NOMO-1 (cell line): ENCODE data around the gene PTP4A2.
"Not testable (repeated sequence)": the region's sequence is repeated elsewhere in the genome, so short reads cannot be mapped to it uniquely, and the experiment has no call there.

Source experiments
- DNase-seq, 2 experiments: peaks; one replicate each; lab custom pipeline; 2025; ENCODE audit not compliant: unreplicated experiment in 2 of 2; lab: John Stamatoyannopoulos, UW

Gene PTP4A2

DNA sequence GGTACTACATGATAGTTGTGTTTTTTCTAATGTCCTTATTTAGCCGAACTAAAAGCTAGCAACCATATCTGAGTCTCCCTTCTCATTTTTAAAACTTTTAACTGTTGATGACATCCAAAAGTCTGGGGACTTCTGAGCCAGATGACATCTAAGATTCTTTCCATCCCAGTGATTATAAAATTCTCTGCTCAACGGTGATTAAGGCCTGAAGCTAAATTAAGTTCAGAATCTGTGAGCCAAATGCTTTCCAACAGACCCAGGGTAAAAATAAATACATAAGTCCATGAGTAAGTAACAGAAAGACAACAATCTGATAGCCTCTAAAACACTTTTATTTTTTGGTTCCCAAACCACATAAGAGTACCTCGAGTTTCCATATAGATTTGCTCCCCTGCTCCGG, 13.1 kb upstream of the PTP4A2 start:
- no peak for DNase-seq

DNA sequence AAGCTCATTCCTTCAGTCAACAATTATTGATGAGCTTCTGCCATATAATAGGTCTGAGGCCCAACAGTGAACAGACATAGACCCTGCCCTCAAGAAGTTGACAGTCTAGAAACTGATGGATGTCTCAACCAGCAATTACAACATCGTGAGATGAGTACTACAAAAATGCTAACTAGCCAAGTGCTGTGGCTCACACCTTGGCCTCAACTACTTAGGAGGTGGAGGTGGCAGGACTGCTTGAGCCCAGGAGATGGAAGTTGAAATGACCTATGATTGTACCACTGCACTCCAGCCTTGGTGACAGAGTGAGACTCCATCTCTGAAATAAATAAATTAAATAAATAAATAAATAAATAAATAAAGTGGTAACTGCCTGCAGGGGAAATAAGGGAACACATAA, 11.7 kb upstream of the PTP4A2 start:
- no peak for DNase-seq

DNA sequence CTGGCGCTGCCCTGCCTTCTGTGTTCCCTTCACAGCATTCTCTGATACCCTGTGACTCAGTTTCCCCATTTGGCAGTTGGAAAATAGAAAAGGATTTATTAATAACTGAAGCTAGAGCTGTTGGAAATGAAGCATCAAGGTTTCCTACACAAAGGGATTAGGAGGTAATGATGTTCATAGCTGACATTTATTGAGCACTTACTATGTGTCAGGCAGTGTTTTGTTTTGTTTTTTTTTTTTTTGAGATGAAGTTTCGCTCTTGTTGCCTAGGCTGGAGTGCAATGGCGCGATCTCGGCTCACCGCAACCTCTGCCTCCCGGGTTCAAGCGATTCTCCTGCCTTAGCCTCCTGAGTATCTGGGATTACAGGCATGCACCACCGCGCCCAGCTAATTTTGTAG, 7.5 kb upstream of the PTP4A2 start:
- DNase-seq, result not testable (repeated sequence)

DNA sequence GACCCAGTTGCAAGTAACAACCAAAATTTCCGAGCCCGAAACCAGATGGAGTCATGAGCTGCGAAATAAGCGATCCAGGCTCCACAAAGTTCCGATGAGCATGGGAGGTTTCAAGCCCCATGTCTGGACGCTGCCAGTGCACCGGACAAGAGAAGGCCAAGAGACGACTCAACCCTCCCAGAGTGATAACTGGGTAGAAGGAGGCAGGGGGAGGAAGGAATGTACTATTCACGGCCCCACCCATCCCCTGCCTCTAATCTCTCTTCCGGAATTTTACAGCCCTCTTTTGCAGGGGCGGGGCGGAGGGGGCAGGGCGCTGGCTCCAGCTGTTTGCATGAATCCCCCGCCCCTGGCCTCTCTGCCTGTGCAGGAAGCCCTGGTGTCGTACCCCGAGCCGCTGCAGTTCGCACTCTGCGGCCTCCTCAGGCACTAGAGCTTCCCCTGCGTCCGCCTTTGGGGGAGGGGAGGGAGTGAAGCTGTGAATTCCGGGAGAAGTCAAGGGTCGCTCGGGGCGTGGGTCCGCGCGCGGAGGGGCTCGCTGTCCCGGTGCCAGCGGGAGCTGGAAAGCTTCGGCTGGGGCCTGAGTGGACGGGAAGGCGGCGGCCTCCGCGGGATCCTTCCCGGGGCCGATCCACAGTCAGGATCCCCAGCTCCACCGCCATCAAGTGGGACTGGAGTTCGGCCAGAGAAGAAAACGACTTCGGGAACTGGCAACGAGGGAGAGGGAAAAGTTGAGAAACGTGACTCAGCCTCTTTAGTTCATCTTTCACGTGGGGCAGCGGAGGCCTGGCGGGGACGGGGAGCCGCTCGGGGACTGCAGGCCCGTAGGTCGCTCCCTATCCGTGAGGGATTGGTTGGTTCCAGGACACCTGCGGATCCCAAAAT, 6.3 kb upstream of the PTP4A2 start:
- DNase-seq, result peak; percentile 96 to 97

DNA sequence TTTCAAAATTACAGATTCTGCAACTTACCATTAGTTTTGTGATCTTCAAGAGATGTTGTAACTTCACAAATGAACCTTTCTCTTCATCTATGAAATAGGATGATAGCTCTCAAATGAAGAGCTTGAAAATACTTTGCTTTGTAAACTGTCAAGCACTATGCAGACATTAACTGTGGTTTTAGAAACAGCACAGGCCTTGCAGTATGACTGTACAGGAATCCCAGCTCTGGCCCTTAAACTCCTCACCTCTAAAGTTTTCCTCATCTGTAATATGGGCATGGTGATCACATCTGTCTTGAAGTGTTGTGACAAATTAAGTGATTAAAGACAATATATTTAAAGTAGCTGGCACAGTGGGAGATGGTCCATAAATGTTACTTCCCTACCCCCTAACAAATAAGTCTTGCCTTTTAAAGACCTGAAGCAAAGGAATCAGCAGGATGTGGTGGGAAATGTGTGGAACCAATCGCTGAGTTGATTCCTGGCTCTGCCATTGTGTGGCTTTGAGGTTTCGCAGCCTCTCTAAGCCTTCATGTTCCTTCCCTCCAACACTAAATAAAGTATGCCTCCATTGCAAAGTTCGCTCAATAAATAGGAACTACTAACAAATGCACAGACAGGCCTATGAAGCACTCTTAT, 5.5 kb upstream of the PTP4A2 start:
- DNase-seq, result no peak

DNA sequence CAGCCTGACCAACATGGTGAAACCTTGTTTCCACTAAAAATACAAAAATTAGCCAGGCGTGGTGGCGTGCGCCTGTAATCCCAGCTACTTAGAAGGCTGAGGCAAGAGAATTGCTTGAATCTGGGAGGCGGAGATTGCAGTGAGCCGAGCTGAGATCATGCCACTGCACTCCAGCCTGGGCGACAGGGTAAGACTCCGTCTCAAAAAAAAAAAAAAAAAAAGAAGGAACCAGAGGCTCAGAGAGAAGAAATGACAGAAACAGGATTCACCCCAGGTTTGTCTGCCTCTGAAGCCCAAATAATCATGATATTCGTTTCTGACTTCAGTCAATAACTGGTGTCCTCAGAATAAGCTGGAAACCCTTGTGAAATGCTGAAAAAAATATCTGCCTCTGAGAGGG, 3.9 kb upstream of the PTP4A2 start:
- not testable (repeated sequence) for DNase-seq

DNA sequence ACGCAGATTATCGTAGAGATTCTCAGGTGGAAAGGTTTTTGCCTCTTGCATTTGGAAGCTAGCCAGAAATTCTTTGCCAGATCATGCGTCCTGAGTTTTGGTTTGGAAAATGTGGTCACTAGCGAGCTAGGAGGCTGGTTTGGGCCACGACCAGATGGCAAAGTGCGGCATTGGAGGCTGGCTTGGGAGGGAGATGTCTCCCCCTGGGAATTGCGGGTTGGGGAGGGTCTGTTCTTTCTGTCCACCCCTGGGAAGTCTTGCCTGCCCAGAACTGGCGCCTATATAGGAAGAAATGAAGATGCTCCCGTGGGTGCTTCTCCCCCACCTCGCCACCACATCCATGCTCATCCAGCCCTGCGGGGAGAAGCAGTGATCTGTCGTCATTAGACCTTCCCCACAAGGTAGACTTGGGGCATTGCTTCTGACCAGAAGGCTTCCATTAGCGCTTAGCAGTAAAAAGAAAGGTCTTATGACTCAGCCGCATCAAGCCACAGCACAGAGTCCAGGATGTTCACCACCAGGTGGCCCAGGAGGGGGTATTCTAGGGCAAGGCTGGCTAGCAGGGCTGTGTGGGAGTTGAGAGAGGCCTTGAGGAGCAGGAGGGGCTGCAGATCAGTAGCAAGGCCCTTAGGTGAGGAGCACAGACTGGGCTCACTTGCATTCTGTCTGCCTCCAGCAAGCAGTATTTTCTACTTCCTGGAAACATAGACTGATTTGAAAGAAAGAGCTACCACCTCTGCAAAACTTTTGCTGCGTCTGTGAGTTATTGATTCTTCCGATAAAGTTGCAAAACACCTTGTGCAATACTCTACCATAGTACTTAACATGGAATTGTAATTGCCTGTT, 1.5 kb upstream of the PTP4A2 start:
- peak; percentile 89 to 98 for DNase-seq

DNA sequence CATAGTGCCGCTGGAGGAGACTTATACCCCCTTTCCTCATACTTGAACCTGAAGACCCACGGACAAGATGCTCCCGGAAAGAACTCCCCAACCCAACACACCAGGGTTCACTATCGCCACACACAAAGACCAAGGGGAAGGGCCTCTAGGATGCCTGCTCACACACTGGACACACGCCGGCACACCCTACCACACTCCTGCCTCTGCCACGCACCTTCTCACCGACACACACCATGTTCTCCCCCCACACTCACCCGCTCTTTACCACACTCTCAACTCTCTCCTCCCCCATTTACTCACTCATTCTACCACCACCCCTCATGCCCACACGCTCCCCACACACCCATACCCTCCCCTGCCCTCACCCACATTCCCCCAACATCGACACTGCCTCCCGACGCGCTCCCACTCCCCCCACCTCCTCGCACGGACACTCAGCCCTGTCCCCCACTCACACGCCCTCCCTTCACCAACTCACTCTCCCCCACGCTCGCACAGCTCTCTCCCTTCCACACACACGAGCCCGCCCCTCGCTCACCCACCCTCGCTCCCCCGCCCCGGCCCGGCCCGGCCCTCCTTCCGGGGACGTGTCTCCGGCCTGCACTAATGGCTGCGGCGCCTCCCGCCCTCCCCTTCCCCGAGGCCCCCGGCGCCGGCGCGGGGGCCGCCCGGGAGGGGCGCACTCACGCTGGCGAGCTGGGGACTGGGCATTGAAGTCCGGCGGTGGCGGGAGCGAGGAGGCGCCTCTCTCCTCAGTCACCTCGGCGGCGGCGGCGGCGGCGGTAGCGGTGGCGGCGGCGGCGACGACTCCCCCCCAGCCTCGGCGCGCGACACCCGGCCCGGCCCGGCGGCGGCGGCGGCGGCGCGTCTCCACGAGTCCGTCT, 626 bp downstream of the PTP4A2 start:
- DNase-seq, result no peak

DNA sequence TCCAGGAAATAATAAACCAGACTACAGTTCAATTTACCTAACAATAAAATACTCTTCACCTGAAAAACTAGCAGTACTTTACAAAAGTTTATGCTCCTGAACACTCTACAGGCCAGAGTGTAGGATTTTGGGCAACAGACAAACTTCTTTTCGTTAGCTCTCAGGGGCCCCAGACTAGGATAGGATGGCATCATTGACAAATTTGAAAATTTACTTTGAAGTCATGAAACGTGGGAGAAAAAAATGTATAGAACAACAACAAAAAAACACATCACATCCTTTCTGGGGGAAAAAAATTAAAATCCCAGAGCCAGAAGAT, 1.2 kb downstream of the PTP4A2 start:
- DNase-seq, result no peak

DNA sequence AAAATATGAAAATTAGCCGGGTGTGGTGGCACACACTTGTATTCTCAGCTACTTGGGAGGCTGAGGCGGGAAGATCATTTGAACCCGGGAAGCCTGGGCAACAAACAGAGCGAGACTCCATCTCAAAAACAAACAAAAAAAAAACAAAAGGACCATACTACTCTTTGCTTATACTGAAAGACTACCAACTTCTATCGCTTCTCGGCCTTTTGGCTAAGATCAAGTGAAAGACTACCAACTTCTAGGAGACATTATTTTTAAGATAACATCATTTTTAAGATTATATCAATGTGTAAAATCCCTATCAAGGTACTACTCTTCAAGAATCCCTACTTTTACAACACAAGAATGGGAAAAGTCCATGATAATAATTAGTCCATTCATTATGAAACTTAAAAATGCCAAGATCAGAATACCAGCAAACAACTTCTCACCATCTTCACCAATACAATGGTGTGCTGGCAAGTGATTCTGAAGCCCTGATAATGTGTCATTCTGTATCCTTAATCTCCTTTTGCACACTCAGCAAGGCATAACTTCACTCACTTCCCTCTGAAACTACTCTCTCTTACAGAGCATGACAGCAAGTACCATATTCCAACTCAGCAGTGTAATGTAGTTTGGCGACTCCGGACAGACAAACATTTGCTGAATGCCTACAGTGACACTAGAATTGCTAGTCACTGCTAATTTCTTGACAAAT, 1.7 kb downstream of the PTP4A2 start:
- peak in 1 of 2 experiments; percentile 71 for DNase-seq

DNA sequence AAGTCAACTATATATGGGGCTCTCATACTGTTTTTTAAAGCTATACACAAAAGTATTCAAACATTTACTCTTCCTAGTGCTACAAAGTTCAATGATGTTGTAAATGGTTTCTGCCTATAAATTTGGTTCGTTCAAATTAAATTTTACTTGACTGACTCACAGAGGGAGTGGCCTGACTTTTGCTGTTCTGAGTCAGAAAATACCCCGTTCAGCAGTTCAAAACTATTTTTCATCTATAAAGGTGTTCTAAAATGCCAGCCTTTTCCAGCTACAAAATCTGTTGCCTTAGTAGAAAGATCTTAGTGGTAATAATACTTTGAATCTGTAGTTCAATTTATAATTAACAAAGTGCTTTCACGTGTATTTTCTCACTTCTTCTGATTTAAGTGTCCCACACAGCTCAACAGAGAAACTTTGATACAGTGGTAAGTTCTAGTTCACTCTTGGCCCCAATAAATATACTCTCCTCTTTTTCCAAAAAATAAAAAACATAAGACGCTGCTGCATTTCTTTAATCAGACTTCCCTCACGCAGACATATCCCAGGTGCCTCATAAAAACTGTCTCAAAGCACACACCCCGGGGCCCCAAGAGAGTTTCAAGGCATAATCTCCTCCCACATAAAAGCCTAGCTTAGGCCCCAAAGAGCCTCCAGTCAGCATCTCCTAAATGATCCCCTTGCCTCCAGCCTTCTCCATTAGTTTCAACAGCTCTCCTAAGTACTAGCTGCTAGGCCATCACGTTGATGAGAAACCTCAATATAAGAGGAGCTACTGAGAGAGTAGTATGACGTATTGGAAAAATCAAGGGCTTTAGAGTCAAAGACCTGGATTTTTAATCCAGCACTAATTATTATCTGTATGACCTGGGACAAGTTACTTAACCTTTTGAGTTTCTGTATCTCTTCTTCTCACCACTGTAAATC, 3.2 kb downstream of the PTP4A2 start:
- DNase-seq, result no peak

DNA sequence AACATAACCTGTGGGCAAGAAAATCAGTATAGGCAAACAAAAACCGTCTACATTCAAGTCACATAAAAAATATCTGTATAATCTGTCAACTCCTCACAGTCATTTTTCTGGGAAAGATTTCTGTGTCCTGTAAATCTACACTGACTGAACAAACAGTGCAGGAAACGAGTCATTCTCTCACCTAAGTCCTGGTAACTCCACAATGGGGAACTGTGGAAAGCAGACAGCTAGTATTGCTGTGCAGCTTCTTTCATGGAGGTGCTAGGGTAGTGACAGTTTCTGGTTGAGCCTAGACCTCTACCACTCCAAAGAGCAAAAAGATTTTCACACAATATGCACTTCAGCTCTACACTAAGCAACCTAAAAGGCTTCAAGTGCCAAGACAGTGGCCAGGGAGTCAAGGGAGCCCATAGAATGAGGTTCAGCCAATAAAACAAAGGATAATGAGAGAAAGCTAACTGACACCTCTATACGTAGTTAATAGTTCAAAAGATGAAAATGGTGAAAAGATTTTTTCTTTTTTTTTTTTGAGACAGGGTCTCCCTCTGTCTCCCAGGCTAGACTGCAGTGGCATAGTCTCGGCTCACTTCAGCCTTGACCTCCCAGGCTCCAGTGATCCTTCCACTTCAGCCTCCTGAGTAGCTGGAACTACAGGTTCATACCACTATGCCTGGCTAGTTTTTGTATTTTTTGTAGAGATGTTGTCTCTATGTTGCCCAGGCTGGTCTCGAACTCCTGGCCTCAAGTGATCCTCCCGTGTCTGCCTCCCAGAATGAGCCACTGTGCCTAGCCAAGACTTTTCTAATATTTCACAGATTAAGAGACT, 5.5 kb downstream of the PTP4A2 start:
- peak in 1 of 2 experiments; percentile 25 for DNase-seq

DNA sequence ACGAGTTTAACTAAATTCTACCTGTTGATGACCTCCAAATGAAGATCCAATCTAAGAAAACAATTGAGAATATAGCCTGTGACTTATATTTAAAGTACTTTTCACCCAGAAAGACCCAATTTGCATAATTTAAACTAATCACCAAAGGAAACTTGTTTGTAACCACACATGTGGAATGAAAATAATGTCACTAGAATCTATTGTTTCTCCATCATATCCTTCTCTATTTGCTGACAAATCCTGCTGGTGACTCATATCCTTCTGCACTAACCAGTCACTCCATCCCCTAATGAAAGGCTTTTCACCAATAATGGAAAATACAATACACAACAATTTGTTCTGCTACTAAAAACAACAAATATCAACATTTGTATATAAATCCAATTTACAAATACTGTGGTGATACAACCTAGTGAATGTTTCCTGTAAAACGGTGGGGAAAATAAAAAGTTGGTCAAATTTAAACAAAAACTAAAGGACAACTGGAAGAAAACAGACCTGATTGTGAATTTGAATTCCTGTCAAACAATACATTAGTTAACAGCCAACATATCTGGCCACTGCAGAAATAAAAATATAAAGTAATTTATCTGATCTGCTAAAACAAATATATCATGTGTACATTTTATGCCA, 6.5 kb downstream of the PTP4A2 start:
- DNase-seq, result peak in 1 of 2 experiments; percentile 55

DNA sequence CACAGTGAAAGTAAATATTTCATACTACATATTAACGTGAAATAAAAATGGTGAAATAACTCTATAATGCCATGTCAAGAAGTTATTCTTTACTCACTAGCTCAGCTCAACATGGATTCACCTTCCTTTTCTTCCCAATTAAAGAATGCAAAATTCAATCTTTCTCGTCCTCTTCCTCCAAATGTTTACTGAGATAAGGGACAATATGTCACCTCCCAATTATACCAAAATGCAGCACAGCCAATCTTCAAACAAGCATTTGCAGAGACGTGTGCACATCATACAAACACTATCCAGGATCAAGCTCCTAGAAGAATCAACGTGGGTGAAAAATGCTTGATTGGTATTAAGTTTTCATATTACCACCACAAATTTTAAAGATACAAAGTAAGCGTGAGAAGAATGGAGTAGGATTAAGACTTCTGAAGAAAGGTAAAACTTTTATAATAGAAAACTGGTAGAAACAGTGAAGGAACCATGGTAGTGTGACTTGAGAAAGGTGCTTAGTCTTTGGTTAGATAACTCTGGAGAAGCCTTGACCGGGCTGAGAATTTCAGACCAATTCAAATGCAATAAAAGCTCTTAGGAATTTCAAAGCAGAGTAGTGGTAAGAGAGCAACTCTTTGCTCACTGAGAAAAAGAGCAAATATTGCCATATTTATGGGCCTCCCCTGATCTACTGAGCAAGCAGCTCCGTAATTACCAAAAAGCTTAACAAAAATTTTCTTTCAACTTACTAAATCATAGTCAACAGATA, 7.2 kb downstream of the PTP4A2 start:
- no peak for DNase-seq

DNA sequence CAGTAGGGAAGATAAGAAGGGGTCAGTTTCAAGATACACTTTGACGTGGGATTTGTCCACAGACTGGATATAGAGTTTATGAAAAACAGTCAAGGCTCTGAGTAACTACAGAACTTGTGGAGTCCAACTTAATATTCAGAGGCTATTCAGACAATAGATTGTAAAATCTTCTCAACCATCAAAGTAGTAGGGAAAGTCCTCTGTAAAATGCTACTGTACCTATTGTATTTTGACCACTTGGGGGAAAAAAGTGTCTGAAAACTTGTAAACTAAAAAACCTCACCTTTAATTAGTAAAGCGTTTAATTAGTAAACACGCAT, 10.5 kb downstream of the PTP4A2 start:
- DNase-seq, result no peak

DNA sequence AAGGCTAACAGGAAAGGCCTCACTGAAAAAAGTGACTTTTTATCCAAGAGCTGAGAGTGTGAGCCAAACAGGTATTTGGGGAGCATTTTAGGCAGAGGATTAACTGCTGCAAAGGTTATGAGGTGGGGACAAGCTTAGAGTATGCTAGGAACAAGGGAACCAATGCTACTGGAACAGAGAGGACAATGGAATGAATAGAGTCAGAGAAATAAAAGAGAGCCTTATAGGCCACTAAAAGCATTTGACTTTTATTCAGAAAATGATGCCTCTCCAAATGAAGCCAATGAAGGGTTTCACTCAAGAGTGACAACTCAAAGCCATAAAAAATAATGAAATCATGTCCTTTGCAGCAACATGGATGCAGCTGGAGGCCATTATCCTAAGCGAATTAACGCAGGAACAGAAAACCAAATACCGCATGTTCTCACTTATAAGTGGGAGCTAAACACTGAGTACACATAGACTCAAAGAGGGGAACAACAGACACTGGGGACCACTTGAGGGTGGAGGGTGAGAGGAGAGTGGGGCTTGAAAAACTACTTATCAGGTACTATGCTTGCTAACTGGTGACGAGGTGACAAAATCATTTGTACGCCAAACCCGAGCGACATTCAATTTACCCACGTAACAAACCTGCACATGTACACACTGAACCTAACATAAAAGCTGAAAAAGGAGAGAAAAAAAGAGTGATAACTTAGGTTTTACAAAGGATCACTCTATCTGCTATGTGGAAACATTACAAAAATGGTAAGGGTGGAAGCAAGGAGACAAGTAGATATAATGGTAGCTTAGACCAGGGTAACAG, 11.1 kb downstream of the PTP4A2 start:
- DNase-seq, result no peak
